Osteoblast (primary cell): ENCODE data around the gene PPP3R1. TPM values are rescaled to one million over a fixed set of nuclear protein-coding genes. Genes with fewer than 3 reads are reported as not detected.

Experiments used
- DNase-seq: peaks from one replicate; pipeline ENCODE4 v3.0.0; 2011; ENCODE audit warnings: low spot score, mixed read lengths; ENCODE audit not compliant: insufficient read length; ENCODE audit errors: missing footprints
- H2AFZ ChIP-seq: 2 replicates; pipeline ENCODE4 v1.6.0; 2011; ENCODE audit warnings: mild to moderate bottlenecking, low read length
- H3K27ac ChIP-seq: 2 replicates; pipeline ENCODE4 v1.5.1; 2011; ENCODE audit warnings: mild to moderate bottlenecking, low read depth, low read length, moderate library complexity
- H3K27me3 ChIP-seq: 2 replicates; pipeline ENCODE4 v1.6.0; 2012; ENCODE audit warnings: mild to moderate bottlenecking, control low read depth, inconsistent platforms, low read length, moderate library complexity; ENCODE audit not compliant: insufficient read depth
- H3K36me3 ChIP-seq: 2 replicates; pipeline ENCODE4 v1.5.1; 2011; ENCODE audit warnings: mild to moderate bottlenecking, low read length, control low read depth, moderate library complexity; ENCODE audit not compliant: insufficient read depth
- H3K4me1 ChIP-seq: 2 replicates; pipeline ENCODE4 v1.5.1; 2011; ENCODE audit warnings: mild to moderate bottlenecking, low read length, control low read depth, moderate library complexity; ENCODE audit not compliant: insufficient read depth
- H3K4me2 ChIP-seq: 2 replicates; pipeline ENCODE4 v1.6.0; 2011; ENCODE audit warnings: mild to moderate bottlenecking, low read length; ENCODE audit not compliant: insufficient read depth
- H3K4me3 ChIP-seq: fragments of 200-600 bp; sonication (generic); 3 replicates; pipeline ENCODE4 v1.5.1; 2012; ENCODE audit warnings: mild to moderate bottlenecking, low read length, inconsistent platforms; ENCODE audit not compliant: insufficient read depth
- H3K79me2 ChIP-seq: 2 replicates; pipeline ENCODE4 v1.6.0; 2012; ENCODE audit warnings: mild to moderate bottlenecking, low read length, control low read depth, inconsistent platforms; ENCODE audit not compliant: insufficient read depth
- H3K9me3 ChIP-seq: 2 replicates; pipeline ENCODE4 v1.5.1; 2011; ENCODE audit warnings: low read depth, low read length, control low read depth
- H4K20me1 ChIP-seq: 2 replicates; pipeline ENCODE4 v1.6.0; 2012; ENCODE audit warnings: mild to moderate bottlenecking, low read length, control low read depth; ENCODE audit not compliant: insufficient read depth
- total RNA-seq: library from RNA; depleted of rRNA; stranded (reverse); fragments of >200 nt; gene quantifications from 2 replicates; pipeline ENCODE4 v1.2.3, GENCODE V29; 2012
- TF ChIP-seq, protein P1 (sequence below): IDR thresholded peaks from 2 replicates; pipeline ENCODE4 v1.5.1; 2011; ENCODE audit warnings: mild to moderate bottlenecking, low read depth, low read length, moderate library complexity; ENCODE audit errors: extremely low read depth

Gene PPP3R1
- total RNA-seq, 1 donor, result 29.7 TPM

DNA sequence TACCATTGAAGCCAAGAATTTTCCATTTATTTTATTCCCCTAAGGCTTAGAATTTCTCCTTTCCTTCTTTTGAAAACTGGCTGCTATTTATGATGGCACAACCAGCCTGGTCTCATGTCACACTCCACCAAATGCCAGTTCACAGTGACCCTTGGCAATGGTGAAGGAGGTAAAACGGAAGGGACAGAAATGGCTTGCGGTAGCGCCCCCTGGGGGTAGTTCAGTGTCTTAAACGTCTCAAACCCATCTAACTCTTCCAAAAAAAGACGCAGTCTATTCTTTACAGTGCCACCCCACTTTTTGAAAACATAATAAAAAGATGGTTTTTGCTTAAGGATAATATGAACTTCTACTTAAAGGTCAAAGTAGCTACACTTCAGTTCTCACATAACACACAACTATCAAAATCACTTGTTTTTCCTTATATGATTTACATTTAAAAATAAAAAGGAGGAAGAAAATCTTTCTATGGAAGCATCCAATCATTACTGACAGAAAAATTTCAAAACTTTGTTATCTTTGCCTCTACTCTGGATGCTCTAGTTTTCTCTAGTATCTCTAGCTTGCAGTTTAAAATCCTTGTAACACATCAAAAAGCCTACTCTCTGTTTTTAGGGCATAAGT lies 66.7 kb downstream of the PPP3R1 start:
- no peak for DNase-seq
- no peaks in the 10 kb centered on the region for H3K9me3 ChIP-seq
- no peak overlapping the region for H3K4me2 ChIP-seq
- TF ChIP-seq, protein P1, sequence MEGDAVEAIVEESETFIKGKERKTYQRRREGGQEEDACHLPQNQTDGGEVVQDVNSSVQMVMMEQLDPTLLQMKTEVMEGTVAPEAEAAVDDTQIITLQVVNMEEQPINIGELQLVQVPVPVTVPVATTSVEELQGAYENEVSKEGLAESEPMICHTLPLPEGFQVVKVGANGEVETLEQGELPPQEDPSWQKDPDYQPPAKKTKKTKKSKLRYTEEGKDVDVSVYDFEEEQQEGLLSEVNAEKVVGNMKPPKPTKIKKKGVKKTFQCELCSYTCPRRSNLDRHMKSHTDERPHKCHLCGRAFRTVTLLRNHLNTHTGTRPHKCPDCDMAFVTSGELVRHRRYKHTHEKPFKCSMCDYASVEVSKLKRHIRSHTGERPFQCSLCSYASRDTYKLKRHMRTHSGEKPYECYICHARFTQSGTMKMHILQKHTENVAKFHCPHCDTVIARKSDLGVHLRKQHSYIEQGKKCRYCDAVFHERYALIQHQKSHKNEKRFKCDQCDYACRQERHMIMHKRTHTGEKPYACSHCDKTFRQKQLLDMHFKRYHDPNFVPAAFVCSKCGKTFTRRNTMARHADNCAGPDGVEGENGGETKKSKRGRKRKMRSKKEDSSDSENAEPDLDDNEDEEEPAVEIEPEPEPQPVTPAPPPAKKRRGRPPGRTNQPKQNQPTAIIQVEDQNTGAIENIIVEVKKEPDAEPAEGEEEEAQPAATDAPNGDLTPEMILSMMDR, result peak; percentile 68
- H3K27ac ChIP-seq, result no peak overlapping the region
- peaks cover 61% of the 10 kb centered on the region for H3K79me2 ChIP-seq
- H2AFZ ChIP-seq, result no peak overlapping the region
- peaks cover 3% of the 10 kb centered on the region for H3K4me1 ChIP-seq
- H3K4me3 ChIP-seq, result no peak overlapping the region
- peaks cover 21% of the 10 kb centered on the region for H3K36me3 ChIP-seq
- no peaks in the 10 kb centered on the region for H3K27me3 ChIP-seq
- H4K20me1 ChIP-seq, result peaks cover 1% of the 10 kb centered on the region

DNA sequence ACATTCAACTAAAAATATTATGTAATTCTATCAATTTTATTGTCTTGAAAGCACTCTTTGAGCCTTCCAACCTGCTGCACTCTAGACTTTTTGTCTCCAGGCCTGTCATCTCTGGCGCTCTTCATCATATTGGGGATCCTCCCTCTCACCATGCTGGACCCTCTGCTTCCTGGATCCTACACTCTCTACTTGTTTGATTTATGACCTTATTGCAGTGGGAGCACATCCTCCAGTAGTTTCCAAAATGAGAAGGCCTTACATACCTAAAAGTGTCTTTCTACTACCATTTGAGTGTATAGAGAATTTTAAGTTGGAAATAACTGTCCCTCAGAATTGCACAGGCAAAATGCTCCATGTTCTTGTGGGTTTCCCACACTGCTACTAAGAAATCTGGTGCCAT lies 69.4 kb downstream of the PPP3R1 start:
- Histone ChIP-seq H3K27me3 (no peaks in the 10 kb centered on the region), H3K36me3 (peaks cover 41% of the 10 kb centered on the region), H3K4me1 (no peaks in the 10 kb centered on the region), H3K4me2 (no peak overlapping the region), H3K4me3 (no peak overlapping the region), H3K27ac (no peak overlapping the region), H4K20me1 (no peaks in the 10 kb centered on the region), H3K9me3 (no peaks in the 10 kb centered on the region), H2AFZ (no peak overlapping the region), H3K79me2 (peaks cover 40% of the 10 kb centered on the region)
- no peak for DNase-seq
- TF ChIP-seq, protein P1, result no peak

DNA sequence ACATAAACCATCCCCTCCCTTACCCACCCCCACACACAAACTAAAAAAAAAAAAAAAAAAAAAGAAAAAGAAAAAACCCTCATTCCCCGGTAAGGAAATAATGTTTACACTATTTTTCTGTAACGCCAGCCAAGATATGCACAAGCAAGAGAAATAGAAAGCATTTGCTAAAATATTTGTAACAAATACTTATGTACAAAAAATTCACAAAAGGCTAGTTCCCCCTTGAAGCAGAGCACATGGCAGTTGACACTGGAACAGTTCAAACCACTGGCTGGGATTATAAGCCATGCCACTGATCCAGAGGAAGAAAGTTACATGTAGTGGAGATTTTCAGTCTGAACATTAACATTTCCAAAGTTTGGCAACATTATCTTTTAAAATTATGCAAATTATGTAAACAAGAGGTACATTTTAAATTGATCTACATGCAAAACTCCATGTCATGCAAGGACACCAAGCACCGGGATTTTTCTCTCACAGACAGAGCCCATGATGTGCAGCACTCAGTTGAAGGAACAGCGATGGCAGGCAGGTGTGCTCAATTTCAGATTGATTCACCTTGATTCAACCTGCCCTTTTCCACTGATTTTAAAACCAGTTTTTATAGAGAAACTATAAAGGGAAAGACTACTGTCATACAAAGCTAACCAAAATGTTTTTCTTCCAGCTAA lies 73.2 kb downstream of the PPP3R1 start:
- TF ChIP-seq, protein P1, result no peak
- Histone ChIP-seq H3K27ac (no peak overlapping the region), H4K20me1 (no peaks in the 10 kb centered on the region), H3K4me1 (no peaks in the 10 kb centered on the region), H3K4me2 (no peak overlapping the region), H3K36me3 (peaks cover 54% of the 10 kb centered on the region), H3K4me3 (no peak overlapping the region), H3K79me2 (peaks cover 17% of the 10 kb centered on the region), H2AFZ (no peak overlapping the region), H3K27me3 (no peaks in the 10 kb centered on the region), H3K9me3 (no peaks in the 10 kb centered on the region)
- no peak for DNase-seq

DNA sequence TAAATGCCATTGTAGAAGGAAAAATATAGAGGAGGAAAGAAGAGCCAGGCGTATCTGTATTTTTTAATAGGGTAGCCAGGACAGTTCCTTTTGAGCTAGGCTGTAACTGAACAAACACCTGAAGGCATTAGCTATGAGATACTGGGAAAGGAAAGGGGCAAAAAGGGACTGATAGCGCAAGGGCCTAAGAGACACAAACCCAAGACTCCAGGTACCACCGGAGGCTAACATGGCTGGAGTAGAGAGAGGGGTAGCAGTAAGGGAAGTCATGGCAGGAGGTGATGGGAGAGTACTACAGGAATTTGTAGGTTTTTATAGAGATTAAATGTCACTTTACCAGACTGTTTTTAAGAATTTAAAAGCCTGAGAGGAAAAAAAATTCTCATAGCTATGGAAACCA lies 73.9 kb downstream of the PPP3R1 start:
- no peaks in the 10 kb centered on the region for H4K20me1 ChIP-seq
- no peak overlapping the region for H3K4me3 ChIP-seq
- H3K4me2 ChIP-seq, result no peak overlapping the region
- H3K9me3 ChIP-seq, result no peaks in the 10 kb centered on the region
- no peak overlapping the region for H2AFZ ChIP-seq
- H3K27ac ChIP-seq, result no peak overlapping the region
- H3K36me3 ChIP-seq, result peaks cover 51% of the 10 kb centered on the region
- peaks cover 12% of the 10 kb centered on the region for H3K79me2 ChIP-seq
- no peak for DNase-seq
- no peaks in the 10 kb centered on the region for H3K4me1 ChIP-seq
- TF ChIP-seq, protein P1, result no peak
- H3K27me3 ChIP-seq, result no peaks in the 10 kb centered on the region
